GM12878 (cell line): Measurements from ENCODE around the gene PPARD. TPM values are rescaled to one million over a fixed set of nuclear protein-coding genes. Genes with fewer than 3 reads are reported as not detected.
A peak's percentile ranks its signal among the peaks of the same experiment; 100 is the strongest.

Experiments
- ATAC-seq: fragments of 200-7000 bp; cut with Tn5 transposase; 3 replicates; pipeline ENCODE4 v1.9.1; 2020; ENCODE audit warnings: mild to moderate bottlenecking, moderate library complexity
- BruUV-seq: library from RNA; stranded (reverse); fragments of 400-500 nt; replicated peaks from 2 replicates; lab custom pipeline; 2021; lab: Mats Ljungman, UMichigan
- CTCF ChIA-PET: fragments of 300-600 bp; sonication (Branson Sonifier 250); formaldehyde crosslinking; extraction: SDS; loops from one replicate; lab custom pipeline; 2021; ENCODE audit warnings: inconsistent platforms; lab: Yijun Ruan, JAX
- POLR2A ChIA-PET: fragments of 350-600 bp; formaldehyde crosslinking; extraction: SDS; loops from one replicate; lab custom pipeline; 2021; ENCODE audit warnings: inconsistent platforms; lab: Charles Lee
- RAD21 ChIA-PET: fragments of 300-600 bp; sonication (Branson Sonifier 250); formaldehyde crosslinking; loops from one replicate; lab custom pipeline; 2023; ENCODE audit warnings: antibody characterized with exemption; ENCODE audit not compliant: unreplicated experiment; lab: Charles Lee
- SMC1A ChIA-PET: fragments of 300-600 bp; sonication (Branson Sonifier 250); formaldehyde crosslinking; loops from one replicate; lab custom pipeline; 2023; ENCODE audit not compliant: unreplicated experiment, uncharacterized antibody; lab: Charles Lee
- DNase-seq: peaks from one replicate; pipeline ENCODE4 v3.0.0-alpha.2; 2011; ENCODE audit warnings: low read depth, low spot score
- FAIRE-seq: peaks from 3 replicates; lab custom pipeline; 2011; peaks lifted over from hg19 to GRCh38; lab: Jason Lieb, UNC
- H2AFZ ChIP-seq: 2 replicates; pipeline ENCODE4 v1.6.0; 2011; ENCODE audit warnings: low read depth, low read length, control low read depth; ENCODE audit not compliant: control insufficient read depth
- H3K27ac ChIP-seq: 2 replicates; pipeline ENCODE4 v1.5.1; 2011; ENCODE audit warnings: control low read depth; ENCODE audit not compliant: control insufficient read depth, insufficient read depth
- H3K27me3 ChIP-seq, 2 experiments: replicated peaks in 1 of 2; 2 replicates each; pipeline versions ENCODE4 v1.6.0 to v1.6.1; 2011; ENCODE audit warnings: low read length in 1 of 2; ENCODE audit not compliant: control insufficient read depth in 2 of 2, insufficient read depth in 2 of 2
- H3K36me3 ChIP-seq, 2 experiments: 2 replicates each; pipeline ENCODE4 v1.5.1; 2011; ENCODE audit warnings: low read length in 1 of 2; ENCODE audit not compliant: control insufficient read depth in 2 of 2, insufficient read depth in 2 of 2
- H3K4me1 ChIP-seq: 2 replicates; pipeline ENCODE4 v1.6.1; 2011; ENCODE audit warnings: mild to moderate bottlenecking, low read length, moderate library complexity, mixed read lengths; ENCODE audit not compliant: control insufficient read depth, insufficient read depth
- H3K4me2 ChIP-seq: 2 replicates; pipeline ENCODE4 v1.6.0; 2011; ENCODE audit warnings: control low read depth; ENCODE audit not compliant: control insufficient read depth, insufficient read depth
- H3K4me3 ChIP-seq: fragments of 200-600 bp; sonication (generic); 2 replicates; pipeline ENCODE4 v1.5.1; 2016
- H3K79me2 ChIP-seq: 2 replicates; pipeline ENCODE4 v1.6.0; 2011; ENCODE audit warnings: low read length; ENCODE audit not compliant: control insufficient read depth, insufficient read depth
- H3K9ac ChIP-seq: 2 replicates; pipeline ENCODE4 v1.8.0; 2011; ENCODE audit warnings: low read length, control low read depth, mixed read lengths; ENCODE audit not compliant: control insufficient read depth, insufficient read depth
- H3K9me3 ChIP-seq: replicated peaks from 3 replicates; pipeline ENCODE4 v1.5.1; 2011; ENCODE audit warnings: mild to moderate bottlenecking, low read length; ENCODE audit not compliant: control insufficient read depth, insufficient read depth
- H4K20me1 ChIP-seq: 2 replicates; pipeline ENCODE4 v1.6.0; 2011; ENCODE audit not compliant: control insufficient read depth, insufficient read depth
- BCL11A ChIP-seq: IDR thresholded peaks from 2 replicates; pipeline ENCODE4 v1.6.1; 2011; ENCODE audit warnings: low read depth, low read length
- BRCA1 ChIP-seq: IDR thresholded peaks from 2 replicates; pipeline ENCODE4 v1.6.1; 2011; ENCODE audit warnings: low read depth, low read length, improper control_type of control experiment
- IKZF1 ChIP-seq: fragments of 450-650 bp; conservative IDR thresholded peaks from 2 replicates; pipeline ENCODE4 v1.6.1; 2017; ENCODE audit warnings: antibody characterized with exemption, mild to moderate bottlenecking
- MTA2 ChIP-seq: fragments of 450-650 bp; IDR thresholded peaks from 2 replicates; pipeline ENCODE4 v1.6.1; 2016; ENCODE audit warnings: low read depth, mild to moderate bottlenecking, moderate library complexity
- PML ChIP-seq: IDR thresholded peaks from 2 replicates; pipeline ENCODE4 v1.6.1; 2012; ENCODE audit warnings: low read length, inconsistent platforms
- RELA ChIP-seq: fragments of 450-650 bp; IDR thresholded peaks from 2 replicates; pipeline ENCODE4 v1.8.0; 2014; ENCODE audit warnings: borderline replicate concordance; ENCODE audit not compliant: partially characterized antibody
- RFX5 ChIP-seq: IDR thresholded peaks from 2 replicates; pipeline ENCODE4 v1.6.1; 2011; ENCODE audit warnings: low read depth, low read length, improper control_type of control experiment
- SIN3A ChIP-seq: IDR thresholded peaks from 2 replicates; pipeline ENCODE4 v1.6.1; 2012; ENCODE audit warnings: low read depth, low read length, improper control_type of control experiment
- WGBS: methylation state at CpG from one replicate; pipeline ENCODE4 v1.1.6; 2016; ENCODE audit warnings: low lambda C conversion rate; ENCODE audit not compliant: insufficient replicate concordance, insufficient coverage; ENCODE audit errors: missing lambda C conversion rate; 5-methylcytosine and 5-hydroxymethylcytosine counted together
- in situ Hi-C: fragments of 300-500 bp; cut with MboI; formaldehyde crosslinking; loops from 9 replicates; pipeline ENCODE4 v1.14.3; 2018; ENCODE audit warnings: mixed read lengths
- intact Hi-C: fragments of 100-400 bp; cut with micrococcal nuclease; formaldehyde crosslinking; loops from one replicate; pipeline ENCODE4 v1.14.2; 2022; ENCODE audit not compliant: unreplicated experiment
- polyA plus RNA-seq, 11 experiments: library from polyadenylated mRNA; depleted of rRNA in 4 of 11; unstranded in 6 of 11; stranded (reverse) in 5 of 11; fragments of >200 nt; fragmentation: Nextera tagmentation in 4 of 11; fragmentation: Illumina TruSeq in 1 of 11; extraction: Ambion mirVana in 4 of 11; extraction: Trizol in 1 of 11; gene quantifications; 1 replicate in 1 of 11; 2 replicates in 10 of 11; pipeline versions ENCODE4 v1.2.1 to v1.2.3, GENCODE V29; 2011 to 2016; ENCODE audit warnings: inconsistent platforms in 2 of 11, missing spikeins in 2 of 11, low read depth in 1 of 11
- total RNA-seq, 4 experiments: library from RNA; depleted of rRNA in 3 of 4; stranded (reverse); fragments of >200 nt in 3 of 4; fragmentation: Illumina TruSeq in 1 of 4; extraction: Trizol in 1 of 4; gene quantifications; 2 replicates each; pipeline versions ENCODE4 v1.2.1 to v1.2.3, GENCODE V29; 2013 to 2021
- TF ChIP-seq, protein P1 (sequence below): fragments of 450-650 bp; IDR thresholded peaks from 2 replicates; pipeline ENCODE4 v1.6.1; 2018; ENCODE audit warnings: borderline replicate concordance, mild to moderate bottlenecking; ENCODE audit not compliant: partially characterized antibody
- TF ChIP-seq, protein P2 (sequence below): fragments of 450-650 bp; IDR thresholded peaks from 2 replicates; pipeline ENCODE4 v1.6.1; 2017; ENCODE audit warnings: antibody characterized with exemption, mild to moderate bottlenecking, moderate library complexity

The PPARD gene
- total and polyA plus RNA-seq, 10 of the 15 experiments (the other 5 are each of a cell fraction or from before 2014, with no cell fraction given) = 0.05 to 12.6 (median 6.7) TPM

DNA sequence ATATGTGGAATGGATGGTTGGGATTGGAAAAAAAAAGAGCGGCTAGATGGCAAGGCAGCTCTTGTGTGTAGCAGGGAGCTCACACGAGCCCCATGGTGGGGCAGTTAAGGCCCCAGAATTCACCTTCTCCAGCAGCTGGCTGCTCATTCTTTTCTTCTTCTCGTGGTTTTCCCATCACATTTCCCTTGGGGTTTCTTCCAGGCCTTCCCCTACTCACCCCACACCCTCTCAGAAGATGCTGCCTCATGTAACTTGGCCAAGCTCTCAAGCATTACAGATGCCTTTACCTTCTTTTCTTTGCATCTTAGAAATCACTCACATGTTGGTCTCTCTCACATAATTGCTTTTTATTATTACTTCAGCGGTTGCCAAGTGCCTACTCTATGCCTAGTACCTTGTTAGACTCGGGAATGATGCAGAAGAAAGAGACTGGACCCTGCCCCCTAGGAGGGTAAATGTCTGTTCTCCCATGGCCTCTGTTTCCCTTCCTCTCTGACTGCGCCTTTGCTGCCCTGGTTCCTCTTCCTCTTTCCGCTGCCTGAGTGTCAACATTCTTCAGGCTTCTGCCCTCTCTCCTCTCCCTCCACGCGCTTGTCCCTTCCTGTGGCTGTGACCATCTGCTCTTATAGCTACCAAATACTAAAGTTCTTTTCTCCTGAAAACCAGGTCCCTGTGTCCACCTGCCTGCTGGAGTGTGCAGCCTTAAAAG is 28.6 kb downstream of the PPARD start (continued):
- TF ChIP-seq, protein P1, sequence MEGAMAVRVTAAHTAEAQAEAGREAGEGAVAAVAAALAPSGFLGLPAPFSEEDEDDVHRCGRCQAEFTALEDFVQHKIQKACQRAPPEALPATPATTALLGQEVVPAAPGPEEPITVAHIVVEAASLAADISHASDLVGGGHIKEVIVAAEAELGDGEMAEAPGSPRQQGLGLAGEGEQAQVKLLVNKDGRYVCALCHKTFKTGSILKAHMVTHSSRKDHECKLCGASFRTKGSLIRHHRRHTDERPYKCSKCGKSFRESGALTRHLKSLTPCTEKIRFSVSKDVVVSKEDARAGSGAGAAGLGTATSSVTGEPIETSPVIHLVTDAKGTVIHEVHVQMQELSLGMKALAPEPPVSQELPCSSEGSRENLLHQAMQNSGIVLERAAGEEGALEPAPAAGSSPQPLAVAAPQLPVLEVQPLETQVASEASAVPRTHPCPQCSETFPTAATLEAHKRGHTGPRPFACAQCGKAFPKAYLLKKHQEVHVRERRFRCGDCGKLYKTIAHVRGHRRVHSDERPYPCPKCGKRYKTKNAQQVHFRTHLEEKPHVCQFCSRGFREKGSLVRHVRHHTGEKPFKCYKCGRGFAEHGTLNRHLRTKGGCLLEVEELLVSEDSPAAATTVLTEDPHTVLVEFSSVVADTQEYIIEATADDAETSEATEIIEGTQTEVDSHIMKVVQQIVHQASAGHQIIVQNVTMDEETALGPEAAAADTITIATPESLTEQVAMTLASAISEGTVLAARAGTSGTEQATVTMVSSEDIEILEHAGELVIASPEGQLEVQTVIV = no peak

DNA sequence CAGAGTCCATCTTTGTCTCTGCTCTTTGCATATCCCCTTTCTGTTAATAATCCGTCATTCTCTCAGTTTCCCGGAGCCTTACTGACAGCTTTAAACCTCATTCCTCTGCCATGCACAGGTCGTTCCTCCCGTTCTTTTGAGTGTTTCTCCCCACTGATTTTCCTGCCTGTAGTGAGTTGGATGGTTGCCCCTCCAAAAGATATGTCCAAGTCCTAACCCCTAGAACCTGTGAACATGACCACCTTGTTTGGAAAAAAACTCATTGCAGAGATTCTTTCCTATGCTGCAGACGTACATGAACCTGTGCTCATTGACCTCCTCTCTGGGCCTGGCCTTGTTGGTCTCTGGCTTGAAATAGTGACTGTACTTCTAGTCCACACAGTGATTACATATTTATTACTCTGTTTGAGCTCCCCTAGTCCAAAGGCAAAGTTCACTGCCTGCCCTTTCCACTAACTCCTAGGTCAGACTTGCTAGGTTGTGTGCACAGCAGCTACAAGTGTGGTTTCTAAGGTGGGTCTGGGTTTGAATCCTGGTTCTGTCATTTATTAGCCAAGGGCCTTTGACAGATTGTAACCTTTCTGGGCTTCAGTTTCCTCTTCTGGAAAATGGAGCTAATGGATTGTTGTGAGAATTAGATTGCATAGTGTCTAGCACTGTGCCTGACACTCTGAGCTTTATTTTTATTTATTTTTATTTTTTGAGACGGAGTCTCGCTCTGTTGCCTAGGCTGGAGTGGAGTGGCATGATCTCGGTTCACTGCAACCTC is 29.3 kb downstream of the PPARD start:
- Histone ChIP-seq H3K27me3 (no peaks in the 10 kb centered on the region), H2AFZ (no peak overlapping the region; the same call in 1 of the 2 replicates), H3K27ac (peak overlapping the region; percentile 84), H3K9me3 (no peaks in the 10 kb centered on the region), H3K4me1 (peaks cover 39% of the 10 kb centered on the region), H3K79me2 (peaks cover 11% of the 10 kb centered on the region), H3K36me3 (no peaks in the 10 kb centered on the region; a peak in 1 of 4 replicates), H3K9ac (no peak overlapping the region), H3K4me3 (no peak overlapping the region), H4K20me1 (no peaks in the 10 kb centered on the region), H3K4me2 (peak overlapping the region; percentile 73; the same call in 1 of the 2 replicates)
- no peak for FAIRE-seq
- TF ChIP-seq RFX5 = no peak
- TF ChIP-seq MTA2 = no peak
- no peak for TF ChIP-seq RELA
- no peak for TF ChIP-seq SIN3A
- TF ChIP-seq BRCA1 = no peak
- 0 out of 2 replicates have a peak, but pooled peaks have one; percentile 4 for TF ChIP-seq IKZF1
- no peak for TF ChIP-seq PML
- TF ChIP-seq BCL11A = no peak
- TF ChIP-seq, protein P2, sequence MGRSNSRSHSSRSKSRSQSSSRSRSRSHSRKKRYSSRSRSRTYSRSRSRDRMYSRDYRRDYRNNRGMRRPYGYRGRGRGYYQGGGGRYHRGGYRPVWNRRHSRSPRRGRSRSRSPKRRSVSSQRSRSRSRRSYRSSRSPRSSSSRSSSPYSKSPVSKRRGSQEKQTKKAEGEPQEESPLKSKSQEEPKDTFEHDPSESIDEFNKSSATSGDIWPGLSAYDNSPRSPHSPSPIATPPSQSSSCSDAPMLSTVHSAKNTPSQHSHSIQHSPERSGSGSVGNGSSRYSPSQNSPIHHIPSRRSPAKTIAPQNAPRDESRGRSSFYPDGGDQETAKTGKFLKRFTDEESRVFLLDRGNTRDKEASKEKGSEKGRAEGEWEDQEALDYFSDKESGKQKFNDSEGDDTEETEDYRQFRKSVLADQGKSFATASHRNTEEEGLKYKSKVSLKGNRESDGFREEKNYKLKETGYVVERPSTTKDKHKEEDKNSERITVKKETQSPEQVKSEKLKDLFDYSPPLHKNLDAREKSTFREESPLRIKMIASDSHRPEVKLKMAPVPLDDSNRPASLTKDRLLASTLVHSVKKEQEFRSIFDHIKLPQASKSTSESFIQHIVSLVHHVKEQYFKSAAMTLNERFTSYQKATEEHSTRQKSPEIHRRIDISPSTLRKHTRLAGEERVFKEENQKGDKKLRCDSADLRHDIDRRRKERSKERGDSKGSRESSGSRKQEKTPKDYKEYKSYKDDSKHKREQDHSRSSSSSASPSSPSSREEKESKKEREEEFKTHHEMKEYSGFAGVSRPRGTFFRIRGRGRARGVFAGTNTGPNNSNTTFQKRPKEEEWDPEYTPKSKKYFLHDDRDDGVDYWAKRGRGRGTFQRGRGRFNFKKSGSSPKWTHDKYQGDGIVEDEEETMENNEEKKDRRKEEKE = no peak
- ChIA-PET SMC1A (interaction anchor here (0.6 to 1.4 kb wide), 3 partner anchors 28 to 661 kb away, joined by 3 to 4 read pairs (median 3); partner anchors contain the start of gene PPARD), CTCF (interaction anchor here (1.5 to 2.3 kb wide), 3 partner anchors 23 to 78 kb away, joined by 4 to 8 read pairs (median 6); no protein-coding TSS in a partner anchor), RAD21 (interaction anchor here (1.4 kb wide), 1 partner anchor 23 kb away, joined by 3 read pairs; no protein-coding TSS in a partner anchor), POLR2A (no interaction called here)
- intact Hi-C loops (no loop called here), in situ Hi-C loops (no loop called here)
- DNase-seq = no peak
- no TSS peak for BruUV-seq
- no peak for ATAC-seq
- 94% methylated on average over 8 of the region's 8 CpGs for WGBS
